Smooth muscle cell of the brain vasculature (primary cell): Measurements from ENCODE around the gene ERG.

Experiments used
- DNase-seq: peaks from one replicate; pipeline ENCODE4 v3.0.0-alpha.2; 2012; ENCODE audit warnings: low read depth, low spot score

Gene ERG

GRCh38 chr21:38396325-38396724 lies 102.0 kb downstream of the ERG start:
- DNase-seq = no peak

GRCh38 chr21:38395581-38395980 lies 102.7 kb downstream of the ERG start:
- no peak for DNase-seq

GRCh38 chr21:38392661-38393060 lies 105.6 kb downstream of the ERG start:
- DNase-seq = no peak

GRCh38 chr21:38389896-38390295 lies 108.4 kb downstream of the ERG start:
- no peak for DNase-seq

- DNase-seq = no peak
Observed at GRCh38 chr21:38389354-38389676, 109.0 kb downstream of the ERG start.

- DNase-seq = no peak
Observed at GRCh38 chr21:38388647-38389353, 109.5 kb downstream of the ERG start.

GRCh38 chr21:38388203-38388602 lies 110.1 kb downstream of the ERG start:
- no peak for DNase-seq

- no peak for DNase-seq
Observed at GRCh38 chr21:38386967-38387366, 111.3 kb downstream of the ERG start.

GRCh38 chr21:38385427-38386175 lies 112.7 kb downstream of the ERG start:
- DNase-seq = no peak

- DNase-seq = no peak
Observed at GRCh38 chr21:38384675-38385426, 113.4 kb downstream of the ERG start.

GRCh38 chr21:38384238-38384560 lies 114.1 kb downstream of the ERG start:
- no peak for DNase-seq

GRCh38 chr21:38383411-38384237 lies 114.7 kb downstream of the ERG start:
- DNase-seq = no peak

GRCh38 chr21:38380481-38381137 lies 117.7 kb downstream of the ERG start:
- DNase-seq = no peak

GRCh38 chr21:38379147-38379546 lies 119.1 kb downstream of the ERG start:
- DNase-seq = no peak

GRCh38 chr21:38377165-38378088 lies 120.8 kb downstream of the ERG start:
- DNase-seq = no peak

- no peak for DNase-seq
Observed at GRCh38 chr21:38376693-38377092, 121.6 kb downstream of the ERG start.

GRCh38 chr21:38376235-38376634 lies 122.0 kb downstream of the ERG start:
- DNase-seq = no peak

- DNase-seq = no peak
Observed at GRCh38 chr21:38367646-38368045, 130.6 kb downstream of the ERG start.

GRCh38 chr21:38365521-38365920 lies 132.8 kb downstream of the ERG start:
- DNase-seq = no peak

GRCh38 chr21:38363693-38364092 lies 134.6 kb downstream of the ERG start:
- no peak for DNase-seq
